IPS-15b (cell line): ENCODE results near the gene SIX1.

Source experiments
- H3K27me3 ChIP-seq: one replicate; pipeline ENCODE4 v1.6.1; 2013; ENCODE audit warnings: low read length; ENCODE audit not compliant: control insufficient read depth, insufficient read depth
- H3K36me3 ChIP-seq: one replicate; pipeline ENCODE4 v1.6.1; 2013; ENCODE audit warnings: low read length; ENCODE audit not compliant: control insufficient read depth, insufficient read depth
- H3K4me1 ChIP-seq: one replicate; pipeline ENCODE4 v1.6.1; 2013; ENCODE audit warnings: mild to moderate bottlenecking, low read length; ENCODE audit not compliant: control insufficient read depth, insufficient read depth
- H3K4me3 ChIP-seq: one replicate; pipeline ENCODE4 v1.5.1; 2013; ENCODE audit warnings: low read depth, low read length
- H3K9ac ChIP-seq: one replicate; pipeline ENCODE4 v1.6.1; 2013; ENCODE audit warnings: low read depth, mild to moderate bottlenecking, low read length
- H3K9me3 ChIP-seq: one replicate; pipeline ENCODE4 v1.6.1; 2013; ENCODE audit warnings: mild to moderate bottlenecking, low read length; ENCODE audit not compliant: control insufficient read depth, insufficient read depth

SIX1 gene

GRCh38 chr14:60634153-60634552 lies 15.1 kb downstream of the SIX1 start:
- peaks cover 10% of the 10 kb centered on the region for H3K4me1 ChIP-seq
- no peak overlapping the region for H3K9ac ChIP-seq
- H3K36me3 ChIP-seq: no peaks in the 10 kb centered on the region
- no peaks in the 10 kb centered on the region for H3K9me3 ChIP-seq
- peaks cover 41% of the 10 kb centered on the region for H3K27me3 ChIP-seq
- no peak overlapping the region for H3K4me3 ChIP-seq

GRCh38 chr14:60632777-60633176 lies 16.5 kb downstream of the SIX1 start:
- H3K4me1 ChIP-seq: peaks cover 7% of the 10 kb centered on the region
- H3K27me3 ChIP-seq: peaks cover 29% of the 10 kb centered on the region
- no peaks in the 10 kb centered on the region for H3K9me3 ChIP-seq
- H3K4me3 ChIP-seq: no peak overlapping the region
- no peak overlapping the region for H3K9ac ChIP-seq
- no peaks in the 10 kb centered on the region for H3K36me3 ChIP-seq

GRCh38 chr14:60632257-60632656 lies 17.0 kb downstream of the SIX1 start:
- no peaks in the 10 kb centered on the region for H3K36me3 ChIP-seq
- H3K9ac ChIP-seq: no peak overlapping the region
- no peaks in the 10 kb centered on the region for H3K9me3 ChIP-seq
- H3K4me1 ChIP-seq: peaks cover 7% of the 10 kb centered on the region
- peaks cover 28% of the 10 kb centered on the region for H3K27me3 ChIP-seq
- no peak overlapping the region for H3K4me3 ChIP-seq

- H3K9me3 ChIP-seq: no peaks in the 10 kb centered on the region
- H3K4me3 ChIP-seq: no peak overlapping the region
- H3K9ac ChIP-seq: no peak overlapping the region
- peaks cover 24% of the 10 kb centered on the region for H3K27me3 ChIP-seq
- H3K36me3 ChIP-seq: no peaks in the 10 kb centered on the region
- H3K4me1 ChIP-seq: peaks cover 7% of the 10 kb centered on the region
These were observed 17.4 kb downstream of the SIX1 start for GRCh38 chr14:60631842-60632241.

- no peak overlapping the region for H3K9ac ChIP-seq
- no peaks in the 10 kb centered on the region for H3K36me3 ChIP-seq
- H3K4me1 ChIP-seq: peaks cover 7% of the 10 kb centered on the region
- H3K9me3 ChIP-seq: no peaks in the 10 kb centered on the region
- H3K27me3 ChIP-seq: peaks cover 8% of the 10 kb centered on the region
- H3K4me3 ChIP-seq: no peak overlapping the region
These were observed 19.1 kb downstream of the SIX1 start for GRCh38 chr14:60630129-60630528.

GRCh38 chr14:60628892-60629291 lies 20.4 kb downstream of the SIX1 start:
- Histone ChIP-seq H3K36me3 (no peaks in the 10 kb centered on the region), H3K9me3 (no peaks in the 10 kb centered on the region), H3K9ac (no peak overlapping the region), H3K4me1 (peaks cover 7% of the 10 kb centered on the region), H3K4me3 (no peak overlapping the region), H3K27me3 (peaks cover 8% of the 10 kb centered on the region)

- Histone ChIP-seq H3K9me3 (no peaks in the 10 kb centered on the region), H3K4me1 (no peaks in the 10 kb centered on the region), H3K9ac (no peak overlapping the region), H3K36me3 (no peaks in the 10 kb centered on the region), H3K4me3 (no peak overlapping the region), H3K27me3 (peaks cover 5% of the 10 kb centered on the region)
These were observed 26.4 kb downstream of the SIX1 start for GRCh38 chr14:60622917-60623257.

GRCh38 chr14:60622210-60622916 lies 26.9 kb downstream of the SIX1 start:
- no peaks in the 10 kb centered on the region for H3K36me3 ChIP-seq
- no peaks in the 10 kb centered on the region for H3K9me3 ChIP-seq
- H3K9ac ChIP-seq: no peak overlapping the region
- H3K4me1 ChIP-seq: no peaks in the 10 kb centered on the region
- H3K4me3 ChIP-seq: no peak overlapping the region
- peaks cover 5% of the 10 kb centered on the region for H3K27me3 ChIP-seq

GRCh38 chr14:60621386-60621785 lies 27.9 kb downstream of the SIX1 start:
- H3K9me3 ChIP-seq: no peaks in the 10 kb centered on the region
- H3K36me3 ChIP-seq: no peaks in the 10 kb centered on the region
- peaks cover 5% of the 10 kb centered on the region for H3K27me3 ChIP-seq
- H3K4me3 ChIP-seq: no peak overlapping the region
- no peak overlapping the region for H3K9ac ChIP-seq
- peaks cover 3% of the 10 kb centered on the region for H3K4me1 ChIP-seq

- Histone ChIP-seq H3K27me3 (peaks cover 3% of the 10 kb centered on the region), H3K4me1 (peaks cover 7% of the 10 kb centered on the region), H3K9me3 (no peaks in the 10 kb centered on the region), H3K36me3 (no peaks in the 10 kb centered on the region), H3K9ac (no peak overlapping the region), H3K4me3 (no peak overlapping the region)
These were observed 31.0 kb downstream of the SIX1 start for GRCh38 chr14:60618241-60618640.

- H3K4me1 ChIP-seq: peaks cover 7% of the 10 kb centered on the region
- no peaks in the 10 kb centered on the region for H3K36me3 ChIP-seq
- H3K9me3 ChIP-seq: no peaks in the 10 kb centered on the region
- no peaks in the 10 kb centered on the region for H3K27me3 ChIP-seq
- peak overlapping the region; percentile 30 for H3K4me3 ChIP-seq
- no peak overlapping the region for H3K9ac ChIP-seq
These were observed 32.8 kb downstream of the SIX1 start for GRCh38 chr14:60616461-60616959.

GRCh38 chr14:60602291-60602690 lies 47.0 kb downstream of the SIX1 start:
- no peak overlapping the region for H3K4me3 ChIP-seq
- H3K4me1 ChIP-seq: peaks cover 5% of the 10 kb centered on the region
- no peak overlapping the region for H3K9ac ChIP-seq
- no peaks in the 10 kb centered on the region for H3K27me3 ChIP-seq
- no peaks in the 10 kb centered on the region for H3K9me3 ChIP-seq
- H3K36me3 ChIP-seq: no peaks in the 10 kb centered on the region
